NCI-H748 (cell line): ENCODE results near the gene RAB3A.
A peak's percentile ranks its signal among the peaks of the same experiment; 100 is the strongest.

Experiments
- DNase-seq: peaks from one replicate; lab custom pipeline; 2025; ENCODE audit not compliant: unreplicated experiment; lab: John Stamatoyannopoulos, UW

The RAB3A gene

GRCh38 chr19:18203863-18204393, at the start of gene RAB3A:
TSS of gene RAB3A (minus strand) at chr19:18204042. CDS start at chr19:18202740, 1,302 bp downstream.
- DNase-seq, result peak; percentile 99

GRCh38 chr19:18253130-18253529, 49.3 kb upstream of the RAB3A start:
- DNase-seq, result no peak

GRCh38 chr19:18252370-18252717, 48.5 kb upstream of the RAB3A start:
- DNase-seq, result no peak

- DNase-seq, result peak; percentile 53
Measured at GRCh38 chr19:18251587-18252369, 47.9 kb upstream of the RAB3A start.

GRCh38 chr19:18249834-18250233, 46.0 kb upstream of the RAB3A start:
- no peak for DNase-seq

- DNase-seq, result no peak
Measured at GRCh38 chr19:18245297-18245696, 41.5 kb upstream of the RAB3A start.

GRCh38 chr19:18239303-18239702, 35.5 kb upstream of the RAB3A start:
- no peak for DNase-seq

GRCh38 chr19:18234194-18234593, 30.4 kb upstream of the RAB3A start:
- no peak for DNase-seq

- peak; percentile 55 for DNase-seq
Measured at GRCh38 chr19:18233224-18233825, 29.5 kb upstream of the RAB3A start.

- DNase-seq, result peak; percentile 60
Measured at GRCh38 chr19:18232540-18233223, 28.8 kb upstream of the RAB3A start.

GRCh38 chr19:18231775-18232174, 27.9 kb upstream of the RAB3A start:
- DNase-seq, result no peak

GRCh38 chr19:18230941-18231734, 27.3 kb upstream of the RAB3A start:
- DNase-seq, result no peak

- no peak for DNase-seq
Measured at GRCh38 chr19:18229915-18230314, 26.1 kb upstream of the RAB3A start.

GRCh38 chr19:18229474-18229873, 25.6 kb upstream of the RAB3A start:
- DNase-seq, result no peak

- no peak for DNase-seq
Measured at GRCh38 chr19:18227781-18228271, 24.0 kb upstream of the RAB3A start.

GRCh38 chr19:18226956-18227780, 23.3 kb upstream of the RAB3A start:
- no peak for DNase-seq

GRCh38 chr19:18225702-18226468, 22.0 kb upstream of the RAB3A start, which contains the start of gene PDE4C:
TSS of gene PDE4C (minus strand) at chr19:18226438. CDS start at chr19:18226415, 23 bp downstream.
- DNase-seq, result no peak

GRCh38 chr19:18225355-18225701, 21.5 kb upstream of the RAB3A start:
- DNase-seq, result no peak
